ENCODE results near the gene ST3GAL3.
"Not testable (repeated sequence)": the region's sequence is repeated elsewhere in the genome, so short reads cannot be mapped to it uniquely, and the experiment has no call there.

ST3GAL3 gene

DNA sequence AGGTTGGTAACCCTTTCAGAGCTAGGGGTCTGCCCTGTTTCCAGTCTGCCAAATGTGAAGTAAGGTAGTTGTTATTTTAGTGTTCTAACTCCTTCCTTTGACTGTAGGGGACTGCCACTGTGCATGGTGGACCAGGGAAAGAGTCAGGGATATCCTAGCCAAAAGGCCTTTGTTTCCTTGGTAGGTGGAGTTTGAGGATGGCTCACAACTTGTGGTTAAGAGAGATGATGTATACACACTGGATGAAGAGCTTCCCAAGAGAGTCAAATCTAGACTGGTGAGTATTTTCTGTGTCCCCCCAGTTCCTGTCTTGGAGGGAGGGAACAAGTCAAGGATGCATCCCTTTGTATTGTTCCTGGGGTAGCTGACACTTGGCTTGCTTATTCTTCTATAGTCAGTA is 3.5 kb upstream of the ST3GAL3 start:
- no peak for DNase-seq (ENCODE audit: low read depth in 2 of 2)

DNA sequence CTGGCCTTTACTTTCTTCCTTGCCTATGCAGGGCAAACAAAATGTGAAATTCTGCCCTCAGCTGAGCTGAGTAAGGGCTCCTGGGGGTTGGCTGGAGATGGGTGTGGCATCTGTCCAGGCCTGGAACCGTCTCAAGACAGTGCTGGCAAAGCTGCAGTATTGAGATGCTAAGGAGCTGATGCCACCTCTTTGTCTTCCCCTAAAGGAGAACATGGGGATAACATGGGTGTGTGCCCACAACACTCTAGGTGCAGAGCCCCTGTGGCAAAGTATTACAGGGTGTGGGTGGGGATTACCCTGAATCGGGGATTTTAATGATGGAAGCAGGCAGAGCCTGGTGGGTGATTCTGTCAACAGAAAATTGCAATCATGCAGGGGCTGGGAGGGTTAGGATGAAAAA is 2.5 kb upstream of the ST3GAL3 start:
- no peak for DNase-seq (ENCODE audit: low read depth in 2 of 2)

DNA sequence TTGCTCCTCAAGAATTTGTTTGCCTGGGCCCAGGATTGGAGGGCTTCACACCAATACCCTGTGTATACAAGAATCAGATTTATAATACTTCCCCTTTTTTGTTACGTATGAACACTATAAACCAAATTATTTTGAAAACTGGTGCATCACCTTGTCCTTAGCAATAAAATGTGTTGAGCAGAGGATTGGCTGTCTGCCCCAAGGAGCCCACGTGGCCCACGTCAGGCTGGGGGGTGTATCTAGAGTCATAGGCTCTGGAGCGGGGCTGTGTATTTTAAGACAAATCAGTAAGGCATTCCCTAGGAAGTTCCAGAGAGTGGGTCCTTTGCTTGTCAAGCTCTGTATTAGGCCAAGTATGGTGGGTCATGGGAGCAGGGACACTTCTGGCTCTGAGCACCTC is 2.0 kb upstream of the ST3GAL3 start:
- no peak for DNase-seq (ENCODE audit: low read depth in 2 of 2)

DNA sequence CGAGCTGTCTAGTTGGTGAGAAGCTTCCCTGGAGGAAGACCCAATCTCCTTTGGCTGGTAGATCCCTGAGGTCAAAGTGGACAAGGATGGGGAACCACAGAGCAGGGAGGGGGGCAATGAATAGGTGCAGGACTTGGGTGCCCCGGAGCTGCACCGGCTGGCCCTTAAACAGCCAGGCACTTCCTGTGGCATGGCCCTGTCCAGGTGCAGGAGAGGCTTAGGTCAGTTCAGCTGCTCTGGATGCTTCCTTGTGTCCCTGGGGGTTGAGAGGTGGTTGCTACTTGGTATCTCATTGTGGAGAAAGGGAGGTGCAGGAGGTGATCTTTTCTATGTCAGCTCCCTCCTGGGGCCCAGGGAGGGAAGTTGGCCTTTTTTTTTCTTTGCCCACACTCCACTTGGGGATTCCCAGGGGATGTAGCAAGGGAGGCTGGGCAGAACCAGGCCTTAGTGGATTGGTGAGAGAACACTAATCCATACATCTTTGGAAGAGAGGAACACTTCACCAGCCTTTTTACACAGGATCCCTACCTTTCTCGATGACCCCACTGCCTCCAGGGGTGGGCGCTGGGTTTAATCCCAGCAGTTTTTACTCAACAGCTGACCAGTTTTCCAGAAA is 1.2 kb upstream of the ST3GAL3 start:
- DNase-seq (ENCODE audit: low read depth in 2 of 2) = no peak

DNA sequence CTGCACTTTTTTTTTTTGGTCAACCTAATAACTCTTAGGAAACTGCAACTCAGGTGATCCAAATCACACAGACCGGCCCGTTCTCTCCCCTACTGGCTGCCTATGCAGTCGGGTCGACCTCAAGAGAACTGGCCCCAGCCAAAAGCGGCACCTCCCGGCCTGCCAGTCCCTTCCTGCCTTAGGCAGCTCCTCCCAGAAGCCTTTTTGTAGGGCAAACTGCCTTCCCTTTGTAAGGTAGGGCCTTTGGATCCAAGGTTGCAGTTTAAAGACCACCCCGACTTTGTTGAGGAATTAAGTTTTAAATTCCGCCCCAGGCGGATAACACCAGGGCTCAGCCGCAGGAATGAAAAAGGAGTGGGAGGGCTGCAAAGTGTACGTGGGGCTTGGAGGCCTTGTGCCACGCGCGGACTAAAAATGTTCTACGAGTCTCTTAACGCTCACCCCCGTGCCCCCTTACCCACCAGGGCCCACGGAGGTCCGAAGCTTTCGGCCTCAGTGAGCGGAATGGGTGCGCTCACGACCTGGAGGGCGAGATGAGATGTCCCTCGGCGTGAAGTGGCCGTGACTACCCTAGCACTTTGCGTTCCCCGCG is 642 bp upstream of the ST3GAL3 start:
- DNase-seq (ENCODE audit: low read depth in 2 of 2) = no peak

DNA sequence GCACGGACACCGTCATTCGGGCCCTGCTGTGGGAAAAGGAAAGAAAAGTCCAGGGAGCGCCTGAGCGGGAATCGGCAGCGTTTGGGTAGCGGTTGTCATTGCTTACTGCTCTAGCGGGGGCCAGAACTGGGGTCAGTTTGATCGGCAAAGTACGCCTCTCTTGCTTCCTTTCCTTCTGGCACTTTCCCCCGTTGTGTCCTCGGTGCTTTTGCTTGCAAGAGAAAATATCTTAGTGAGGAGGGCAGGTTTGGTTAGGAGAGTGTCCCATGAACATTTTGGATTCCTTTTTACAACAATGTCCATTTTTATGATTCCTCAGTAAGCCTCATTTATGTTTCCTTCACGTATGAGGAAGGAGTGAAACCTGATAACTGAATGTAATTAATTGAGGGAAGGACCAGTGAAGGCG is 670 bp downstream of the ST3GAL3 start:
- no peak for DNase-seq (ENCODE audit: low read depth in 2 of 2)

DNA sequence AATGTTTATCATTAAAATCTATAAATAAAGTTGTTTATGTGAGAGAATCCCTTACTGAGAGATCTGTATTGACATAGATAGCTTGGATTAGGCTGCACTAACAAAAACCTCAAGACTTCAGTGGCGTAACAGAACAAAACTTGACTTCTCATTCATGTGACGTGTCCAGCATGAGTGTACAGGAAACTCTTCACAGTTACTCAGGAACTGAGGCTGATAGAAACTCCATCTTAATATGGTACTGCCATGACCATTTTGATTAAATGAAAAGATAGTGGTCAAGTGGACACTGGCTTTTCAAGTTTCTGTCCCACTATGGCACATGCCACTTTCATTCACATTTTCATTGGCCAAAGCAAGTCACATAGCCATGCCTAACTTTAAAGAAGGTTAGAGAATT is 3.7 kb downstream of the ST3GAL3 start:
- DNase-seq (ENCODE audit: low read depth in 2 of 2) = peak in 1 of 2 experiments; percentile 40

DNA sequence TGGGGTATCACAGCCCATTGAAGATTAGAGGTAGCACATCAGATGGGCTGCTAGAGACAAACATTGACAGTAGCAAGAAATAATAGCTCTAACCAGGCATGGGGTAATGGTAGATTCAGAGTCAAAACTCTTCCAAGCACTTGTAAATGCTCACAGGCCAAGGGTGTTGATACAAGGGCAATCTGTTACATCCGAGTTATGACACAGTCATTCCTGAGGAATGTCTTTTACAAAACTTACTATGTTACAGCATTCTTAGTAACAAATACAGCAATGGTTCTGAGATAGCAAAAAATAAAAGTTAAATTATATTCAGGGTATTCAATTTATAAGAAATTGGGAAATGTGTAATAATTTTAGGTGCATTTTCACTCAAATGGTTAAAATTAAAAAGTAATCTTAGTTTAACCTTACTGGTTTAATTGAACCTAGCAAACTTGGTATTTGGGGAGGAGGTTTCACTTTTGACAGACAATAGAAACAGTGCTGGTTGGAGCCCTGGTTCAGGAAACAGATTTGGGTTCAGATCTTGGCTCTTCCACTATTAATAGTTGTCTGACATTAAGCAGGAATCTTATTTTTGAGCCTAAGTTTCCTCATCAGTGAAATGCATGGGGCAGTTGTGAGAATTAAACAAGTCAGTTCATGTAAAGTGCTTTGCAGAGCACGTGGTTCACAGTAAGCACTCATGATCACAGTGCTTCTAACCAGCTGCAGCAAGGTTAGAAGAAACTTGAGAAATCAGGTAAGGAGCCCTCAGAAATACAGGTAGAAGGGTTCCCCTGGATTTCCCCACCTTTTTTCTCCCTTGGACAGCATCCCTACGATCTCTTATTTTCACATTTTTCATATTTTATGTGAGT is 4.4 kb downstream of the ST3GAL3 start:
- DNase-seq (ENCODE audit: low read depth in 2 of 2) = peak in 1 of 2 experiments; percentile 45

DNA sequence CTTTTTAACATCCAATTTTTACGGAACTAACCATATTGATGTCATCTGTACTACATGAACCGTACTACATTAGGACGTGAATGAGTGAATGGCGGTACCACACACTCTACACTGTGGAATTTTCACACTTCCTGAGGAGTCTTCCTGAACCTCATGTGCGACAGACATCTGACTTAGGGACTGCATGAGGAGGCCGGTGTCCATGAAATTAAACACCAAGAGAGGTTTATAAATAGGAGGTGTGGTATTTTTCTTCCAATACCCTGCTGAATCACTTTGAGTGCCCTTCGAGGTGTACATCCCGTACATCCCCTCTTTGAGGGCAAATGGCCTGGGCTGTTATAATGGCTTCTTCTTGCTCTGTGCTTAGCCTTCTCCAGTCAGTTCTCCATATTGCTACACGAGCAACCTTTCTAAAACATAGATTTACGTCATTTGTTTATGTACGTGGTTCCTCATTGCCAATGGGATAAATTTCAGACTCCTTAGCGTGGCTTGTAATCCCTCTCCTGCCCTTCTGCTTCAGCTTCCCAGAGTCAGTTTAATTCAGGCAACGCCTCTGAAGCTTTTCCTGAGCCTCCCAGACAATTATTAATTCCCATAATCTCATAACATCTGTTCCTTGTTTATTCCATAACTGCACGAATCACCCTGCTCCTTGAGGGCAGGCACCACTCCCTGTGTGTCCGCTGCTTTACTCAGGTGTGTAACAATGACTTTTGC is 9.4 kb downstream of the ST3GAL3 start:
- no peak for DNase-seq (ENCODE audit: low read depth in 2 of 2)

DNA sequence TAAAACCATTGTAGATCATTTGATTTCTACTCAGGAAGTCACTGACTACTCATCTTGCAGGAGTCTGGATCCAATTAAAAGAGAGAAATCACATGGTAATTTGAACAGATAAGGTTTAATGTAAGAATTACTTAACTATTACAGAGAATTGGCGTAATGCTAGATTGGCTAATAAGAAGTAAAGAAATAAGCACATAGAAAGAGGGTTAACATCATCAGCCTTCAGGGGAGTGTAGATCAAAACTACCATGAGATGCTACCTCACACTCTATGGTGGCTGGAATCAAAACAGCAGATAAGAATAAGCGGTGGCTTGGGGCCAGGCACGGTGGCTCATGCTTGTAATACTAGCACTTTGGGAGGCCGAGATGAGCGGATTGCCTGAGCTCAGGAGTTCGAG is 11.7 kb downstream of the ST3GAL3 start:
- DNase-seq (ENCODE audit: low read depth in 2 of 2) = peak; percentile 55 to 59

DNA sequence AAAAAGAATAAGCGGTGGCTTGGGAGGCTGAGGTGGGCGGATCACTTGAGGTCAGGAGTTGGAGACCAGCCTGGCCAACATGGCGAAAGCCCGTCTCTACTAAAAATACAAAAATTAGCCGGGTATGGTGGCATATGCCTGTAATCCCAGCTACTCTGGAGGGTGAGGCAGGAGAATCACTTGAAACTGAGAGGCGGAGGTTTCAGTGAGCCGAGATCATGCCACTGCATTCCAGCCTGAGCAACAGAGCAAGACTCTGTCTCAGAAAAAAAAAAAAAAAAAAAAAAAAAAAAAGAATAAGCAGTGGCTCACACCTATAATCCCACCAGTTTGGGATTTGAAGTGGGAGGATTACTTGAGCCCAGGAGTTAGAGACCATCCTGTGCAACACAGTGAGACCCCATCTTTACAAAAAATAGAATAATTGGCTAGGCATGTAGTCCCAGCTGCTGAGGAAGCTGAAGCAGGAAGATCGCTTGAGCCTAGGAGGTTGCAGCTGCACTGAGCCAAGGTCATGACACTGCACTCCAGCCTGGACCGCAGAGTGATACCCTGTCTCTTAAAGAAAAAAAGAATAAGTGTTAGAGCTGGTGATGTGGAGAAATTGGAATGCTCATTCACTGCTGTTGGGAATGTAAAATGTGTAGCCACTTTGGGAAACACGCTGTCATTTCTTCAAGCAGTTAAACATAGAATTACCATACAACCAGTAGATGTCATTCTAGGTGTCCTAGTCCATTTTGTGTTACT is 12.5 kb downstream of the ST3GAL3 start:
- not testable (repeated sequence) for DNase-seq (ENCODE audit: low read depth in 2 of 2)

DNA sequence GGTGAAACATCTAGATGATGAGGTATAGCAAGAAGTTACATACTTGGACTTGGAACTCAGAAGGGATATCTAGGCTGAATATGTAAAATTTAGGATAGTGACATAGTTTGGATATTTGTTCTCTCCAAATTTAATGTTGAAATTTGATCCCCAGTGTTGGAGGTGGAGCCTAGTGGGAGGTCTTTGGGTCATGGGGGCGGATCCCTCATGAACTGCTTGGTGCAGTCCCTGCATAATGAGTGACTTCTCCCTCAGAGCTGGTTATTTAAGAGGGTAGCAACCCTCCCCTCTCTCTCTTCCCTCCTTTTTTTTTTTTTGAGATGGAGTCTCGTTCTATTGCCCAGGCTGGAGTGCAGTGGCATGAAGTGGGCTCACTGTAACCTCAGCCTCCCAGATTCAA is 15.5 kb downstream of the ST3GAL3 start:
- DNase-seq (ENCODE audit: low read depth in 2 of 2) = no peak

DNA sequence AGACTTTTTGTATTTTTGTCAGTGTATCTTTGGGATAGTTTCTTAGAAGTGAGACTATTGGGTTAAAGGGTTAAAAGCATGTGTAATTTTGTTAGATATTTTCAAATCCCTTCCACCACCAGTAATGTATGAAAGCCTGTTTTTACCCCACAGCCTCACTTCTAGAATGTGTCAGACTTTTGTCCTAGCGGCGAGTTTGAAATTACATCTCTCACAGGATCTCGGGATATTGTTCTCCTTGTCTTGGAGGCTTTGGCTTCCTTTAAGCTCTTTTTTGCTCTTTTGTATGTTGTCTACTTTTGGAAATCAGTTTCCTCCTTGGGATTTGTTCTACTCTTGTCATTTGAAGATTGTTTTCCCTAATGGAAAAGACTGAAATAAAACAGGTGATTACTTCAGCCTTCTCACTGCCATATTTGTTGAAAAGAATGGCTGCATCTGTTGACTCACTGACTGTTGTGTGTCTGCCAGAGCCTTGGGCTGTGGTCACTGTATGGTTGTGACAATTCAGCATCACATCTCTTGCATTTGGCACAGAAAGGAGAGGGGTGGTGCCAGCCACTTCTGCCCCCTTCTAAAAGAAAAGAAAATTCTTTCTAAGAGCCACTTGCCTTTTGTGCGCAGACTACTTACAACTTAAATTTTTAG is 22.6 kb downstream of the ST3GAL3 start:
- DNase-seq (ENCODE audit: low read depth in 2 of 2) = no peak

DNA sequence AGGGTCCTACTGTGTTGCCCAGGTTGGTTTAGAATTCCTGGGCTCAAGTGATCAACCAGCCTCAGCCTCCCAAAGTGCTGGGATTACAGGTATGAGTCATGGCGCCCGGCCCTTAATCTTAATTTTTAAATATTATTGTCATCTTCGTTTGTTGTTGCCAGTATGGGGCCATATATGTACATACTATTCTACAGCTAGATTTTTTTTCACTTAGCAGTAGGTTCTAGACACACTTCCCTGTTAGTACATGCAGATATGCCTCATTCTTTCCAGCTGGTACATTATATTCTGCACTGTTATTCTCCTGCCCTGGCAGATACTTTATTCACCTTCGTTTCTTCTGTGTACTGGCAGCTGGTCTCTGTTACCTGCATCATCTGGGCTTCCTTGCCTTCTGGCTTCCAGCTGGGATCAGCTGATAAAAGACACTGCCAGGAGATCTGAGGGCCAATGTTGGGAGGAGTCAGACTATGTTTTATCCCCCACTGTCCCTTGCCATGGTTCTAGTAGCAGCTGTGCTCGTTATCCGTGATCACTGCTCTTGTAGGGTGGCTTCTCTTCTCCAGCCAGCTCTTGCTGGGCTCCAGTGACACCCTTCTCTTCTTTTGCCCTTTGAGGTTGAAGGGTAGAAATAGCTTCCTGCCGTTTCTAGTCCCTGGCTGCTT is 24.7 kb downstream of the ST3GAL3 start:
- no peak for DNase-seq (ENCODE audit: low read depth in 2 of 2)

DNA sequence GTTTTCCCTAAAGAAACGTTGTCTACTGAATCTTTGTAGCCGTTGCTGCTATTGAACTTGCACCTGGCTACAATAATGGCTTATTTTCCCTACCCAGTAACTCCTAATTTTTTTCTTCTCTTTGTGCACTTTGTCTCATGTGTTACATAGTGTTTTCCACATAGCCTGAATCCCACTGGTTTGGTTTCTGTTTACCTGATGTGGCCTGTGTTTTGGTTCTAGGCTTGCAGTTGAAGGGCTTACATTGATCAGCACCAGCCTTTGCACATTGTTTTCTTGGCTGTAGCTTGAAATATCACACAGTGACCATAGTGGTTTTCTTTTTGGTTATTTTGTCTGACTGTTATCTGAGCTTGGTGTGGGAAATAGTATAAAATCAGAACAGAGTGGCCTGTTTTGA is 29.5 kb downstream of the ST3GAL3 start:
- DNase-seq (ENCODE audit: low read depth in 2 of 2) = no peak

DNA sequence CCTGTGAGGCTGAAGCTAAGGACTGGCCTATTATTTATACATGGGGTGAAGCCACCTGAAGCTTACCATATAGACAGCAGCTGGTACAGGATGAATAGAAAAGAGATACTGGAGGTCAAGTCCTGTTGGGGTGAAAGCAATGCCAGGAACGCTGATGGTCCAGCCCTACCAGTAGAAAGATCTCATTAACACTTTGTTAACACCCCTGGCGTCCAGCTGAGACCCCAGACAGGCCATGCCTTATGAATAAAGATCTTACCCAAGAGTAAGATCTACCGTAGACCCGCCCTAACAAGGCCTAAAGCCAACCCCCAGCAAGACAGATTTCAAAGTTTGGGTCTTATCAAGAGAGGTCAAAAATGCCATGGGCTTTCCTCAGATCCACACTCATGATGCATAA is 34.7 kb downstream of the ST3GAL3 start:
- DNase-seq (ENCODE audit: low read depth in 2 of 2) = no peak

DNA sequence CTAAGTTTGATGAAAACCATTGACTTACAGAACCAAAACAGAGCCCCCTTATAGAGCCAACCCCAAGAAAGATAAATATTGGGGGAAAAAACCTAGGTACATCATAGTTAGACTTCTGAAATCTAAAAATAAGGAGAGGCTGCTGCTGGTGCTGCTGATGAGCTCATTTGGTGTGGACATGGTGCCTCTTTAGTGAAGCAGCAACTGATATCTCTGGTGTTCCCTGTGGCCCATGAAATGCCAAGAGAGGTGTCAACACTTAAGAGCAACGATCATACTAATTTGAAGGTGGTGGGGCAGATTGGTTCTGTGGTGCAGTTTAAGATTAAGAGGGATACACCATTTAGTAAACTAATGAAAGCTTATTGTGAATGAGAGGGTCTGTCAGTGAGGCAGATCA is 35.9 kb downstream of the ST3GAL3 start:
- no peak for DNase-seq (ENCODE audit: low read depth in 2 of 2)

DNA sequence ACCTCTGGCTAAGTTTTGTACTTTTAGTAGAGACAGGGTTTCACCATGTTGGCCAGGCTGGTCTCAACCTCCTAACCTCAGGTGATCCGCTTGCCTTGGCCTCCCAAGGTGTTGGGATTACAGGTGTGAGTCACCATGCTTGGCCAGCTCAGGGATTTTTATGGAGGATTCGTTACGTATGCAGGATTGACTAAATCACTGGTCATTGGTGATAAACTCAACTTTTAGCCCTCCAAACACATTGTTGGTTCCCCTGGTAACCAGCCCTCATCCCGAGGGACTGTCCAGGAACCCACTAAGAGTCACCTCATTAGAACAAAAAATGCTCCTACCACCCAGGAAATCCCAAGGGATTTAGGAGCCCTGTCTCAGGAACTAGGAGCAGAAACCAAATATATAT is 40.4 kb downstream of the ST3GAL3 start:
- DNase-seq (ENCODE audit: low read depth in 2 of 2) = no peak

DNA sequence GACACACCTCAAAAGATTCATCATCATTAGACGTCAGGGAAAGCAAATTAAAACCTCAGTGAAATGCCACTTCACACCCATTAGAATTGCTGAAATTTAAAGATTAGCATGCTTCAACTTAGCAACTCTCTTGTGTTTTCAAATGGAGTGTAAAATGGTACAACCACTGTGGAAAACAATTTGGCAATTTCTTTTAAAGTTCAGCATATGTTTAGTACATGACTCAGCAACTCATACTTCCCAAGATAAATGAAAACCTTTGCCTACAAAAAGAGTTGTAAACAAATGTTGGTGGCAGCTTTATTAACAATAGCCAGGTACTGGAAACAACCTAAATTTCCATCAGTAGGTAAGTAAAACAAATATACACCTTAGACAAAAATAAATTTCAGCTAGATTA is 42.7 kb downstream of the ST3GAL3 start:
- DNase-seq (ENCODE audit: low read depth in 2 of 2) = no peak

DNA sequence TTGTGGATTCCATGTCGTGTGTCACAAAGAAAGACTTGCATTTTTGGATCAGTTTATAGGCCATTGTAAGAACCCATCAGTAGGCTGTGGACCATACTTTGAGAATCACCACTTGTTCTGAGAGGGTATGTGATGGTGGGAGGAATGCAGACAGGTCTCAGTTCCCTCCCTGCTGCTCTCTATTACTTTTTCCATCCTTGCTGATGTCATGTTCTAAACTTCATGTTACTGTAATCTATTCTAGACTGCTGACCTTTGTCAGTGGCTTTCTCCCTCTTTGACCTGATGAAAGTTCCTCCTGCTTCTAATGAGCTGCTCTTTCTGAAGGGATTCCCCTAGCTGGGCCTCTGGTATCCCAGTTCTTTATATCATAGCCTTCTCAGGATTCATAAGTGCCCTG is 46.1 kb downstream of the ST3GAL3 start:
- no peak for DNase-seq (ENCODE audit: low read depth in 2 of 2)

DNA sequence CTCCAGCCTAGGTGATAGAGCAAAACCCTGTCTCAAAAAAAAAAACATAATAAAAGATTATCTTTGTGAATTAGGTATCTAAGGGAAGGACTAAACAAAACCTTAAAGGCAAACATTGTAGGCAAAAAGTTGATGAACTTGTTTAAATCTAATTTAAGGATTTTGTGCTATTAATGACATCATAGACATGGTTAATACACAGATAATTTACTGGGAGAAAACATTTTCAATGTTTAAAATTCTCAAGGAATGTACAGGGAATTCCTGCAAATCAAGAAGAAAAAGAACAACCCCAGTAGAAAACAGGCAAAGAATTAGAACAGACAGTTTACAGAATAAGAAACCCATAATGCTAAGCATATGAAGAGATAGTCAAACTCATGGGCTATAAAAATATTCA is 47.6 kb downstream of the ST3GAL3 start:
- no peak for DNase-seq (ENCODE audit: low read depth in 2 of 2)

Measured in fibroblast of skin of left biceps (primary cell).